ENCODE measurements around the gene LRSAM1. TPM values are rescaled to one million over a fixed set of nuclear protein-coding genes. Genes with fewer than 3 reads are reported as not detected.

LRSAM1 gene
- total and polyA plus RNA-seq, 3 donors from 2014 or later = 9.9 to 22.0 (median 20.5) TPM

DNA sequence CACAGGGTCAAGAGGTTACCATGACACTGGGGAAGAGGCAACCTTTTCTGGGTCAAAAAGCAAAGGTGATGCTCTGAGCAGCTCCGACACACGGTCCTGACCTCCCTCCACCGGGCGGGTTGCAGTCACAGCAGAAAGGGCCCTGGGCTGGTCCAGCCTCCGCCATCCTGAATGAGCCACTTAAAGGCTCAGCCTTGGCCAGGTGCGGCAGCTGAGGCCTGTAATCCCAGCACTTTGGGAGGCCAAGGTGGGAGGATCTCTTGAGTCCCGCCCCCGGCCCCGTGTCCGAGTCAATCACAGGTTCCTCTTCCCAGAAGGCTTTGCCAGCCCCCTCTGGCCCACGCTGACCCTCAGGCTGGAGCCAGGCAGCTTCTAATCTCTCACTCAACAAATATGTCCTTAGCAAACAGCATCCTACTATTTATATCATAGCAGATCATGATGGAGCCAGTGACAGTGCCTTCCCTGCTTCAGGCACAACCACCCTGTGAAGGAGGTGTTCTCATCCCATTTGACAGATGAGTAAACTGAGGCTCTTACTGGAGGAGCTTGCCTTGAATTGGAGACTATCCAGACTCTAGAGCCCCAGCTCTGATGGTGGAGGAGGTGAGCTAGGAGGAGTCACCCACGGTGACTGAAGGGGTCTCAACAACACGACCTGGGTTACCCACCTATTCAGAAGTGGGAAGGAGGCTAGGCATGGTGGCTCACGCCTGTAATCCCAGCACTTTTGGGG, 79.1 kb downstream of the LRSAM1 start:
- no peaks in the 10 kb centered on the region for H3K27me3 ChIP-seq
- 81 to 84% methylated on average over 3 to 14 of the region's 14 CpGs for WGBS, 2 donors
- H3K4me1 ChIP-seq = peaks cover 37% of the 10 kb centered on the region
- TF ChIP-seq, protein P1, sequence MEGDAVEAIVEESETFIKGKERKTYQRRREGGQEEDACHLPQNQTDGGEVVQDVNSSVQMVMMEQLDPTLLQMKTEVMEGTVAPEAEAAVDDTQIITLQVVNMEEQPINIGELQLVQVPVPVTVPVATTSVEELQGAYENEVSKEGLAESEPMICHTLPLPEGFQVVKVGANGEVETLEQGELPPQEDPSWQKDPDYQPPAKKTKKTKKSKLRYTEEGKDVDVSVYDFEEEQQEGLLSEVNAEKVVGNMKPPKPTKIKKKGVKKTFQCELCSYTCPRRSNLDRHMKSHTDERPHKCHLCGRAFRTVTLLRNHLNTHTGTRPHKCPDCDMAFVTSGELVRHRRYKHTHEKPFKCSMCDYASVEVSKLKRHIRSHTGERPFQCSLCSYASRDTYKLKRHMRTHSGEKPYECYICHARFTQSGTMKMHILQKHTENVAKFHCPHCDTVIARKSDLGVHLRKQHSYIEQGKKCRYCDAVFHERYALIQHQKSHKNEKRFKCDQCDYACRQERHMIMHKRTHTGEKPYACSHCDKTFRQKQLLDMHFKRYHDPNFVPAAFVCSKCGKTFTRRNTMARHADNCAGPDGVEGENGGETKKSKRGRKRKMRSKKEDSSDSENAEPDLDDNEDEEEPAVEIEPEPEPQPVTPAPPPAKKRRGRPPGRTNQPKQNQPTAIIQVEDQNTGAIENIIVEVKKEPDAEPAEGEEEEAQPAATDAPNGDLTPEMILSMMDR (IDR thresholded peaks at IDR 0.05) = no peak
- TF ChIP-seq POLR2A (IDR thresholded peaks at IDR 0.05) = no peak
- H3K27ac ChIP-seq = peak overlapping the region in 1 of 2 donors; percentile 58
- no peaks in the 10 kb centered on the region for H3K36me3 ChIP-seq (ENCODE audit: low read depth, missing control alignments)
- DNase-seq = no peak
- intact Hi-C loops (cut with DNase I; ENCODE audit: low total_unique reads) = no loop called here
- H3K9me3 ChIP-seq = no peaks in the 10 kb centered on the region
- no peak overlapping the region for H3K4me3 ChIP-seq

DNA sequence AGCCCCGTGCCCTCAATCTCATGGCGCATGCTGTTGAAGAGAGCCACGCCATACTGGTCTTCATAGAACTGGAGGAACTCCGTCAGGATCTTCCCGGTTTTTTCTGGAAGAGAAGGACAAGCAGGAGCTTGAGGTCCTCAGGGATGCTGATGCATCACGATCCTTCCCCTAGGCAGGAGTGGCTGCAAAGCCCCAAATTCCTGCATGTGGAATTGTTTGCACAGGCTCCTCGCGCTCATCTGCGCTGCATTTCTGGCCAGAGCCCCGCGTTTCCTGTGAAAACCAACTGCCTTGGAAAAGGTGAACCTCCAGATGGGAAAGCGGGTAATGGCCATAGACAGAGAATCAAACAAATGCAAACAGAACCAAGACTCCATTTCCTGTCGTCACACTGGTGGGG, 80.4 kb downstream of the LRSAM1 start:
- Histone ChIP-seq H3K4me3 (no peak overlapping the region), H3K27ac (no peak overlapping the region), H3K4me1 (peaks cover 37% of the 10 kb centered on the region), H3K36me3 (ENCODE audit: low read depth, missing control alignments) (no peaks in the 10 kb centered on the region), H3K27me3 (no peaks in the 10 kb centered on the region), H3K9me3 (no peaks in the 10 kb centered on the region)
- DNase-seq = no peak
- TF ChIP-seq, protein P1 (IDR thresholded peaks at IDR 0.05) = no peak
- TF ChIP-seq POLR2A (IDR thresholded peaks at IDR 0.05) = no peak
- WGBS, 2 donors = 73 to 90% methylated on average over 13 of the region's 13 CpGs
- intact Hi-C loops (cut with DNase I; ENCODE audit: low total_unique reads) = no loop called here

DNA sequence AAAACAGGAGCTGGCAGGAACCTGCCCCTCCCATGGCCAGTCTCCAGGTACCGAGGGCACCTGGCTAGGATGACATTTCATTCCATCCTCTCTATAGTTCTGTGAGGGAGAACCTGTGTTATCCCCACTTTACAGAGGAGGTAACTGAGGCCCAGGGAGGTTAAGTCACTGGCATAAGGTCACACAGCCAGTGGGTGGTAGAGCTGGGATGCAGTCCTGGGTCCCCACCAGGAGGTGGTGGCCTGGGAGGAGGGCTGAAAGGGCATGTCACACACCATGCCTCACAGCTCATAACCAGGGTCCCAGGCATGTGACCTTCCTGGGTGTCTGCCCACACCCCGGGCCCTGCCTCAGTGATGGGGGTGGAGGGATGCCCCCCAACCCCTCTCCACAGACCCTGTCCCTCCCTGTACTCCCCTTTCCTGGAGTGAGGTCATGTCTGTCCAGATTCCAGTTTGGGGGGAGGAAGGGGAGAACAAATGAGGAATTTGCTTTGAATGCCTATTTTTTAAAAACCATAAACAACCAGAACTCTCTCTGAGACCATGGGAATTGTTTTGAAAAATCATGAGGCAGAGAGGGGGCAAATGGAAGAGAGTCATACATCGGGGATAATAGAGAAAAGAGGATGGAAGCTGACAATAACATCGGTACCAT, 83.1 kb downstream of the LRSAM1 start:
- peak overlapping the region; percentile 69 to 80 for H3K27ac ChIP-seq
- H3K4me1 ChIP-seq = peaks cover 28% of the 10 kb centered on the region
- TF ChIP-seq POLR2A (IDR thresholded peaks at IDR 0.05) = no peak
- TF ChIP-seq, protein P1 (IDR thresholded peaks at IDR 0.05) = no peak
- no peak for DNase-seq
- no peaks in the 10 kb centered on the region for H3K27me3 ChIP-seq
- H3K4me3 ChIP-seq = no peak overlapping the region
- WGBS, 2 donors = 71 to 74% methylated on average over 3 to 4 of the region's 4 CpGs
- intact Hi-C loops (cut with DNase I; ENCODE audit: low total_unique reads) = no loop called here
- no peaks in the 10 kb centered on the region for H3K36me3 ChIP-seq (ENCODE audit: low read depth, missing control alignments)
- H3K9me3 ChIP-seq = no peaks in the 10 kb centered on the region

DNA sequence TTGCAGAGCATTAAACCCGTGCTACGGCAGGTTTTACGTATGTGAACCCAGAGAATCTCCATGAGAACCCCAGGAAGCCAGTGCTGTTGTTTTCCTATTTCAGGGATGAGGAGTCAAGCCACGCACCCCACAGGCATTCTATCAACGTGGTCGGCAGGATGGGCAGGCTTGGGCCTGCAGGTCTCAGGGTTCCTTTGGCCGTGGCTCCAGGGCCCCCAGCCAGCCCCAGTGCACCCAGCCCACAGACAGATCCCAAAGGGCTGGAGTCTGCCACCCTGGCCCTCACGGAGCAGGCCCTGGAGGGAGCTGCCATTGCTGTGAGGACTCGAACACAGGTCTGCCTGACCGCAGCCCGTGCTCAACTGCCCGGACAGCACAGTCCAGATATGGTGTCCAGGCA, 83.6 kb downstream of the LRSAM1 start:
- no peak for DNase-seq
- intact Hi-C loops (cut with DNase I; ENCODE audit: low total_unique reads) = no loop called here

More for the DNA sequence above, 83.6 kb downstream of the LRSAM1 start:
- Histone ChIP-seq H3K36me3 (ENCODE audit: low read depth, missing control alignments) (no peaks in the 10 kb centered on the region), H3K4me3 (no peak overlapping the region), H3K4me1 (peaks cover 32% of the 10 kb centered on the region), H3K27ac (peak overlapping the region; percentile 69 to 80), H3K27me3 (no peaks in the 10 kb centered on the region), H3K9me3 (no peaks in the 10 kb centered on the region)
- 63 to 72% methylated on average over 10 to 12 of the region's 12 CpGs for WGBS, 2 donors
- no peak for TF ChIP-seq POLR2A (IDR thresholded peaks at IDR 0.05)
- TF ChIP-seq, protein P1 (IDR thresholded peaks at IDR 0.05) = no peak

Data from testis (tissue), 3 donors.